Neutrophil (primary cell): ENCODE data around the gene ZNF384.

Source experiments
- H3K27ac ChIP-seq: fragments of 200-600 bp; sonication (generic); 2 replicates; pipeline ENCODE4 v1.5.1; 2016; ENCODE audit warnings: mild to moderate bottlenecking, moderate library complexity
- H3K27me3 ChIP-seq: fragments of 200-600 bp; sonication (generic); 2 replicates; pipeline ENCODE4 v1.6.0; 2016; ENCODE audit warnings: mild to moderate bottlenecking
- H3K36me3 ChIP-seq: fragments of 200-600 bp; sonication (generic); 2 replicates; pipeline ENCODE4 v1.5.1; 2017
- H3K4me1 ChIP-seq, 2 experiments: fragments of 200-600 bp in 1 of 2; sonication (generic) in 1 of 2; 1 replicate in 1 of 2; 2 replicates in 1 of 2; pipeline versions ENCODE4 v1.5.1 to v1.6.1; 2013 to 2016; ENCODE audit warnings: low read depth in 1 of 2, low read length in 1 of 2, mild to moderate bottlenecking in 1 of 2, moderate library complexity in 1 of 2; ENCODE audit not compliant: control insufficient read depth in 1 of 2, insufficient read depth in 1 of 2
- H3K4me3 ChIP-seq, 2 experiments: fragments of 200-600 bp in 1 of 2; sonication (generic) in 1 of 2; 1 replicate in 1 of 2; 2 replicates in 1 of 2; pipeline ENCODE4 v1.5.1; 2013 to 2016; ENCODE audit warnings: low read depth in 1 of 2, low read length in 1 of 2, mild to moderate bottlenecking in 1 of 2, moderate library complexity in 1 of 2
- H3K9me3 ChIP-seq: fragments of 200-600 bp; sonication (generic); 2 replicates; pipeline ENCODE4 v1.5.1; 2016
- CTCF ChIP-seq: fragments of 200-600 bp; sonication (generic); IDR thresholded peaks from 2 replicates; pipeline ENCODE4 v1.5.1; 2016; ENCODE audit warnings: antibody characterized with exemption

ZNF384 gene

GRCh38 chr12:6632026-6632983, 56.9 kb downstream of the ZNF384 start:
- Histone ChIP-seq H3K36me3 (no peaks in the 10 kb centered on the region), H3K27me3 (no peaks in the 10 kb centered on the region), H3K27ac (no peak overlapping the region), H3K4me3 (no peak overlapping the region), H3K9me3 (no peaks in the 10 kb centered on the region), H3K4me1 (no peaks in the 10 kb centered on the region)
- TF ChIP-seq CTCF: no peak

GRCh38 chr12:6631549-6631961, 57.6 kb downstream of the ZNF384 start:
- Histone ChIP-seq H3K9me3 (no peaks in the 10 kb centered on the region), H3K4me3 (no peak overlapping the region), H3K27ac (no peak overlapping the region), H3K36me3 (no peaks in the 10 kb centered on the region), H3K4me1 (no peaks in the 10 kb centered on the region), H3K27me3 (no peaks in the 10 kb centered on the region)
- no peak for TF ChIP-seq CTCF

- no peak for TF ChIP-seq CTCF
- H3K4me3 ChIP-seq: no peak overlapping the region
- no peaks in the 10 kb centered on the region for H3K9me3 ChIP-seq
- H3K27me3 ChIP-seq: no peaks in the 10 kb centered on the region
- no peak overlapping the region for H3K27ac ChIP-seq
- H3K4me1 ChIP-seq: no peaks in the 10 kb centered on the region
- H3K36me3 ChIP-seq: no peaks in the 10 kb centered on the region
Observed at GRCh38 chr12:6630736-6631135, 58.4 kb downstream of the ZNF384 start.

- Histone ChIP-seq H3K4me3 (no peak overlapping the region), H3K36me3 (no peaks in the 10 kb centered on the region), H3K4me1 (no peaks in the 10 kb centered on the region), H3K27ac (no peak overlapping the region), H3K27me3 (no peaks in the 10 kb centered on the region), H3K9me3 (no peaks in the 10 kb centered on the region)
- TF ChIP-seq CTCF: no peak
Observed at GRCh38 chr12:6627616-6628015, 61.6 kb downstream of the ZNF384 start.

GRCh38 chr12:6626654-6627283, 62.4 kb downstream of the ZNF384 start:
- H3K27ac ChIP-seq: no peak overlapping the region
- H3K36me3 ChIP-seq: no peaks in the 10 kb centered on the region
- H3K4me3 ChIP-seq: no peak overlapping the region
- no peaks in the 10 kb centered on the region for H3K27me3 ChIP-seq
- H3K9me3 ChIP-seq: no peaks in the 10 kb centered on the region
- H3K4me1 ChIP-seq: no peaks in the 10 kb centered on the region
- TF ChIP-seq CTCF: no peak
